GM18505 (cell line): ENCODE data around the gene YY1AP1.
"Not testable (repeated sequence)": the region's sequence is repeated elsewhere in the genome, so short reads cannot be mapped to it uniquely, and the experiment has no call there.

Experiments used
- ATAC-seq: cut with Tn5 transposase; IDR thresholded peaks from one replicate; pipeline ENCODE4 v1.9.1; 2021; ENCODE audit not compliant: unreplicated experiment
- POLR2A ChIP-seq: IDR thresholded peaks from 4 replicates; pipeline ENCODE4 v1.6.1; 2011; ENCODE audit warnings: borderline replicate concordance; ENCODE audit not compliant: insufficient read depth, insufficient read length; ENCODE audit errors: extremely low read depth

YY1AP1 gene

DNA sequence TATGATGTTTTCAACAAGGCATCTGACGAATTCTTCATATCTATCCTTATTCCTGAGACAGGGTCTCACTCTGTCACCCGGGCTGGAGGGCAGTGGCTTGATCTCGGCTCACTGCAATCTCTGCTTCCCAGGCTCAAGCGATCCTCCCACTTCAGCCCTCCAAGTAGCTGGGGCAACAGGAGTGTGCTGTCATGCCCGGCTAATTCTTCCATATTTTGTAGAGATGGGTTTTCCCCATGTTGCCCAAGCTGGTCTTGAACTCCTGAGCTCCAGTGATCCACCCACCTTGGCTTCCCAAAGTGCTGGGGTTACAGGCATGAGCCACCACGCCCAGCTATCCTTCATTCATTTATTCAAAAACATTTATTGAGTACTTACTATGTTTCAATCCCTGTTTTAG is 8.0 kb downstream of the YY1AP1 start:
- ATAC-seq = no peak
- TF ChIP-seq POLR2A = no peak

GRCh38 chr1:155678992-155679391 is 9.6 kb downstream of the YY1AP1 start:
- not testable (repeated sequence) for ATAC-seq

DNA sequence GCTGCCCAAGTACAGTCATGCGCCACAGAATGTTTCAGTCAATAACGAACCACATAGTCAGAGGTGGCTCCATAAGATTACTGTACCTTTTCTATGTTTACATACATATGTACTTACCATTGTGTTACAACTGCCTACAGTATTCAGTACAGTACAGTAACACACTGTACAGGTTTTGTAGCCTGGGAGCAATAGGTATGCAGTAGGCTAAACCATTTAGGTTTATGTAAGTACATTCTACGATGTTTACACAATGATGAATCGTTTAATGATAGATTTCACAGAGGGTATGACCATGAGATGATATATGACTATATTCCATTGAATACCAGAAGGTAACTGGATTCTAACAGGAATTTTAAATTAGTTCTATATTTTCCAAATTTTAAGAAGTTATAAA is 10.5 kb downstream of the YY1AP1 start:
- ATAC-seq = no peak
- TF ChIP-seq POLR2A = no peak

- no peak for ATAC-seq
- no peak for TF ChIP-seq POLR2A
Observed at GRCh38 chr1:155673003-155673402, 15.6 kb downstream of the YY1AP1 start.

DNA sequence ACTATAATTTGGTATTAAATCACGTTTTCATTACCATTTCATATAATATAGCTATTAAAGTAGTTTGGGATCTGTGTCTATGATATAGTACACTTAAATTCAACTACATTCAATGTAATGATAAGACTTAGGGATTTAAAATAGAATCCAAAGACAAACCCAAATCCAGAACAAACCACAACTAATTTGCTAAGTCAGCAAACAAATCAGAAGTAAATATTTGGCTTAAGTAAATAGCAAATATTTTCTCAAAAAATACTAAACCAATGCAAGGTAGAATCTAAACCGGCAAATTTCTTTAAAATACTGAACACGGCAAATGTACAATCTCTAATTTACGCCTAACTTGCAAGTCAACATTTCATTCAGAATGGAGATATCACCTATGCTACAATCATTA is 16.8 kb downstream of the YY1AP1 start:
- no peak for TF ChIP-seq POLR2A
- no peak for ATAC-seq

- no peak for ATAC-seq
- no peak for TF ChIP-seq POLR2A
Observed at GRCh38 chr1:155669233-155670162, 19.1 kb downstream of the YY1AP1 start.

GRCh38 chr1:155661239-155661638 is 27.3 kb downstream of the YY1AP1 start:
- not testable (repeated sequence) for ATAC-seq

DNA sequence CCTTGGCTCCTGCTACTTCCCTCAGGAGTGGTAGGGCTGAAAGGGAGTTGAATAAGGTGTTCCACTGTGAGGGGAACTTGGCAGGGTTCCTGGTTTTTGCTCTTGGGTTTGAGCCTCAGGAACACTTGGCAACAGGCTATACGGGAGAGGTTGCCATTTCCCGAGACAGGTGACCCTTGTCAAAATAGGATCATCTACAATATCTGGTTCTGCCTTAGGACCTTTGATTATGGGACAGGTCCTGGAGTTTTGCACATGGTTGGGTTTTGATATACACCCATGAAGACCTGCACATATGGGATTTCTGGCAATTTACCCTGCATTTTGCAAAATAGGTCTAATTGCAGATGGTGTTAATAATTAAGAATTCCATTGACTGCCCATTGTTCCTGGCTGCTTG is 31.1 kb downstream of the YY1AP1 start:
- TF ChIP-seq POLR2A = no peak
- ATAC-seq = no peak

DNA sequence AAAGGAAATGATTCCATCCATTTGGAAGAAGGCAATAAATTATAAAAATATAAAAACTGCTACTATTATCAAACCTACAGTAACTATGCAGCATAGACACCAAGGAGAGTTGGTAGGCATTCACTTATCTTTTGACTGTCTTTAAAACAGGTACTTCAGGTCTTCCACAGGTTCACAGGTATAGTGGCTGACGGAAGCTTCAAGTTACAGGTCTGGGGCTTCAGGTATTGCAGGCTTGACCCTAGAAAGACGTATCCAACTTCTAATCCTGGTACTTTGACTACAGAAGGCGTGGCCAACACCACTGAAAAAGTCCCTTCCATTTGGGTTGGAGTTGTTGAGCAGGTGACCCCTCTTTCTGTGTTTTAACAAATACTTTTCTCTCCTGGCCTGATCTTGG is 35.6 kb downstream of the YY1AP1 start:
- no peak for TF ChIP-seq POLR2A
- no peak for ATAC-seq

DNA sequence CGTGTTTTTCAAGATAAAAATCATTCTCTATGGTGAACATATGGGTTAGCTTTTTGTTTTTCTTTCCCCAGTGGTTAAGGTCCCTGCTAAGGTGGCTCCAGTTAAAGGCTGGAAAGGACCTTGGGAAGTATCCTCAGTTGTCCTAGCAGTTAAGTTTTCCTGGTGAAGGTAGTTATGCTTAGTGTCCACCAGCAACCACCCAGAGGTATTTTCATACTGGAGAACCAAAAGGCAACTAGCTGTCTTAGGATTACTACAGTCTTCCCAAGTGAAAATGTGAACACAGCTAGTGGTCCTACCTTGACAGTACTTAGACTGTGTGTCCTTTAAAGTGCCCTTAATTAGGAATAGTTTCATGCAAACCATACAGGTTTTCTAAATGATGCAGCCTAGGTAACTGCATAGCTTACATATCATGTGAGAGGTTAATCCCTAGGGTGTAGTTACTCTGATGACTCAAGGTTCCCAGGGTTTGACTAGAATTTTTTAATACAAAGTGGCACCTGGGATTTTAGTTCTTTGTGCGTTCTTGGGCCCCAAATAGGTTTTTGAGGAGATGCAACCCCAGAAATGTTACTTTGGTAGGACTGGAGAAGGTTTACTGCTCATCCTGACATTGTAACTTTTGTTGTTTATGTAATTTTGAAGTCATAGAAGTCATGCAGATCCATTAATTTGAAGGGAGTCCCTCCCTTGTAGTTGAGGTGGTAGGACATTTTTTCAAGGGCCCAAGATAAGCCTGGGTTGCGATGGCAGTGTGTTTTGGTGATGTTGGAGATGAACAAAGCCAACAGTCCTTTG is 36.5 kb downstream of the YY1AP1 start:
- no peak for TF ChIP-seq POLR2A
- ATAC-seq = no peak

GRCh38 chr1:155650231-155650757 is 38.3 kb downstream of the YY1AP1 start:
- no peak for ATAC-seq
- no peak for TF ChIP-seq POLR2A

DNA sequence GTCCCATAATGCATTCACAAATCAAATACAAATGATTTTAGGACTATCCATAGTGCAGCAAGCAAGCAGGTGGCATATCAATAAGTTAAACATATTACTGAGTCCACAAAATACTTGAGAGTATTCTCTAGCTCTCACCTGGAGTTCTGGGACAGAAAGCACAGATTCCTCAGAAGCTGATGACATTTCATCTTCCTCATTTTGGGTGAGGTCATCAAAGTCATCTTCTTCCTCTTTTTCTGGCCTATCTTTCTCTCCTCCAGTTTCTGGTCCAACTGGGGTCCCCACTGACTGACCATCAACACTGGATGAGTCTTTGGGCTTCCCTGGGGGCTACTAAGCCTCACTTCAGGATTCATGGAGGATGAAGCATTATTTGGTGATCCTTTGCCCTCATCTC is 38.9 kb downstream of the YY1AP1 start:
- TF ChIP-seq POLR2A = no peak
- no peak for ATAC-seq

- TF ChIP-seq POLR2A = no peak
- ATAC-seq = no peak
Observed at GRCh38 chr1:155648207-155649147, 40.1 kb downstream of the YY1AP1 start.

DNA sequence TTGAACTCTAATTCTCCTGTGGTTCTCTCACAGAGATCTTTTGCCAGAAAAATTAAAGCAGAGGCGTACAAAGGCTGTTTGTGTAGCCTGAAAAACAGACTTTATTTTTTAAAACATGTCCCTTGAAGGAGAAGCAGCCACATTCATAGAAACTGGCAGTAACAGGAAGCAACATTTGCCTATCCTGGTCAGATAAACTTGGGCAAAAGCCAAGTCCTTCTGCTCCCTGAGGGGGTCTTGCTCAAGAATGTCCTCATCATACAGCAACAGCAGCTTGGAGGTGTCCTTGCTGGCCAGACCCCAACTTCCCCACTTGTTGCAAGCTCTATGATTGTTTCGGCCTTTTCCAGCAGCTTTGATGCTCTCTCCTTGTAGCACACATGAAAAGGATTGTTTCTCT is 42.3 kb downstream of the YY1AP1 start:
- no peak for ATAC-seq

More for the DNA sequence above, 42.3 kb downstream of the YY1AP1 start:
- TF ChIP-seq POLR2A = no peak
